Activated T-cell treated with anti-CD3 and anti-CD28 coated beads, Interleukin-2, amount 50 U/mL, for 48 hours (primary cell): ENCODE data around the gene DES.
A peak's percentile ranks its signal among the peaks of the same experiment; 100 is the strongest.

ENCODE experiments used
- DNase-seq, 2 experiments: peaks; one replicate each; pipeline ENCODE4 v3.0.0-alpha.2; 2020

DES gene

DNA sequence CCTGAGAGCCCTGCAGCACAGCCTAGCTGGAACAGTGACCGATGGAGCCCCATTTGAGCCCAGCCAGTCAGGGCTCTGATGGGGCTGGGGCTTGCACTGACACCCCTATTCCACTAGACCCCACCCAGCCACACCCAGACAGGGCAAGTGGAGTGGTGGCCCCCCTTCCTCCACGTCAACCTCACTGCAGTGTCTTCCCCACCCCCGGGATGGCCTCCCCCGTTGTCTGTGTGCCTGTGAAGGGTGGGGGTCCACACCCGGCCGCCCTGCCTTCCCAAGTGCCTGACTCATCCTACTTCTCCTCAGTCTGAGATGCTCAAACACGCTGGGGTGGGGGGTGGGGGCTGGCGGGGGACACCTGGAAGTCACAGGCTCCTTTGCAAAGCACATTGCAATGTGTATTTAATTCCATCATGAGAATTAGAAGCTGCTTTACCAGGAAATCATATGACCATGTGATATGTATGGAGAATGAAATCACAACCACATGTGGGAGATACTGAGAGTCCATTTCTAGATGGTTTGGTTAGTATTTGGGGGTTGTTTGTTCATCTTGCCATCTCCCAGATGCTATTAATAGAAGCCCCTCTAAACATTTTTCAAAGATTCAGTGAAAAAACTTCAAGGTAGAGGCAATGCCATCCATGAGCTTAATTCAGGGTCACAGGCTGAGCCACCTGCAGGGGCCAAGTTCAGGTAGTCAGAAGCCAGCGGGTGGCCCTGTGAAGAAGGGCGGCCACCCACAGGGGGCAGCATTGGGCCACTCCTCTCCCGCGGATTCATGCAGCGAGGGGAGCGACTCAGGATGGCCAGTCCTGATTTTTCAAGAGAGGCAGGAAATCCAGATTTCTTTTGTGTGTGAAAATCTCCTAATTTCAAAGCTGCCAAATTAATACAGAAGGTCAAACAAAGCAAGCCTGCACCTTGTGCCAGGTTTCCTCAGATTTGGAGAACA, 57.8 kb downstream of the DES start:
- DNase-seq, result peak; percentile 81 to 82
